NOMO-1 treated with dmso at 0.1 percent for 144 hours (cell line): ENCODE data around the gene ZC3HAV1.
"Not testable (repeated sequence)": the region's sequence is repeated elsewhere in the genome, so short reads cannot be mapped to it uniquely, and the experiment has no call there.

Experiments
- DNase-seq: peaks from one replicate; lab custom pipeline; 2025; ENCODE audit not compliant: unreplicated experiment; lab: John Stamatoyannopoulos, UW

The ZC3HAV1 gene

GRCh38 chr7:139054656-139055055 is 54.9 kb downstream of the ZC3HAV1 start:
- not testable (repeated sequence) for DNase-seq

- DNase-seq, result no peak
Measured at GRCh38 chr7:139054101-139054500, 55.4 kb downstream of the ZC3HAV1 start.

- no peak for DNase-seq
Measured at GRCh38 chr7:139051655-139052054, 57.9 kb downstream of the ZC3HAV1 start.

- DNase-seq, result no peak
Measured at GRCh38 chr7:139049936-139050335, 59.6 kb downstream of the ZC3HAV1 start.

GRCh38 chr7:139049111-139049510 is 60.4 kb downstream of the ZC3HAV1 start:
- no peak for DNase-seq

- DNase-seq, result no peak
Measured at GRCh38 chr7:139047970-139048369, 61.5 kb downstream of the ZC3HAV1 start.

GRCh38 chr7:139046143-139046542 is 63.4 kb downstream of the ZC3HAV1 start:
- DNase-seq, result no peak

GRCh38 chr7:139044813-139045794 is 64.4 kb downstream of the ZC3HAV1 start:
- DNase-seq, result peak; percentile 14

- DNase-seq, result no peak
Measured at GRCh38 chr7:139043823-139044812, 65.4 kb downstream of the ZC3HAV1 start.

GRCh38 chr7:139041378-139042085 is 68.0 kb downstream of the ZC3HAV1 start:
- no peak for DNase-seq

- no peak for DNase-seq
Measured at GRCh38 chr7:139038691-139039090, 70.8 kb downstream of the ZC3HAV1 start.

GRCh38 chr7:139036901-139037300 is 72.6 kb downstream of the ZC3HAV1 start:
- DNase-seq, result no peak

- no peak for DNase-seq
Measured at GRCh38 chr7:139035586-139036353, 73.8 kb downstream of the ZC3HAV1 start, which contains the start of gene ZC3HAV1L. Gene ZC3HAV1L (minus strand): TSS chr7:139036042. CDS start chr7:139036017, 25 bp downstream.

- no peak for DNase-seq
Measured at GRCh38 chr7:139034855-139035585, 74.5 kb downstream of the ZC3HAV1 start.

GRCh38 chr7:139034336-139034735 is 75.2 kb downstream of the ZC3HAV1 start:
- DNase-seq, result no peak

GRCh38 chr7:139033346-139034114 is 76.0 kb downstream of the ZC3HAV1 start:
- DNase-seq, result no peak

GRCh38 chr7:139032473-139032872 is 77.0 kb downstream of the ZC3HAV1 start:
- no peak for DNase-seq

GRCh38 chr7:139029353-139029752 is 80.2 kb downstream of the ZC3HAV1 start:
- no peak for DNase-seq
